H1 (cell line): ENCODE measurements around the gene MICALL2. TPM values are rescaled to one million over a fixed set of nuclear protein-coding genes. Genes with fewer than 3 reads are reported as not detected.

Experiments
- CTCF ChIA-PET: fragments of 300-600 bp; sonication (Branson Sonifier 250); formaldehyde crosslinking; loops from one replicate; lab custom pipeline; 2021; ENCODE audit not compliant: partially characterized antibody; lab: Charles Lee
- POLR2A ChIA-PET: fragments of 300-600 bp; sonication (Branson Sonifier 250); formaldehyde crosslinking; loops from one replicate; lab custom pipeline; 2021; ENCODE audit warnings: inconsistent platforms; ENCODE audit not compliant: partially characterized antibody; lab: Charles Lee
- DNase-seq, 2 experiments: peaks; one replicate each; pipeline versions ENCODE4 v3.0.0 to v3.0.0-alpha.2; 2010 to 2022; ENCODE audit warnings: low spot score in 2 of 2, low read depth in 1 of 2, mixed read lengths in 1 of 2
- FAIRE-seq: peaks from 2 replicates; lab custom pipeline; 2011; peaks lifted over from hg19 to GRCh38; lab: Jason Lieb, UNC
- H2AFZ ChIP-seq: 2 replicates; pipeline ENCODE4 v1.8.1; 2012; ENCODE audit warnings: low read length, inconsistent platforms
- H2AK5ac ChIP-seq: 2 replicates; pipeline ENCODE4 v1.6.1; 2013; ENCODE audit warnings: low read depth, low read length
- H2BK120ac ChIP-seq: replicated peaks from 2 replicates; pipeline ENCODE3; 2013; ENCODE audit warnings: low read depth, low read length, inconsistent platforms
- H2BK12ac ChIP-seq: 2 replicates; pipeline ENCODE4 v1.6.1; 2013; ENCODE audit warnings: low read depth, low read length
- H2BK15ac ChIP-seq: 2 replicates; pipeline ENCODE4 v1.6.1; 2013; ENCODE audit warnings: low read length
- H2BK20ac ChIP-seq: 2 replicates; pipeline ENCODE4 v1.6.1; 2013; ENCODE audit warnings: low read length
- H2BK5ac ChIP-seq: 2 replicates; pipeline ENCODE4 v1.6.1; 2013; ENCODE audit warnings: low read depth, low read length
- H3K14ac ChIP-seq: 2 replicates; pipeline ENCODE4 v1.6.1; 2013; ENCODE audit warnings: inconsistent platforms; ENCODE audit not compliant: insufficient read length
- H3K18ac ChIP-seq: 2 replicates; pipeline ENCODE4 v1.6.1; 2013; ENCODE audit warnings: low read length; ENCODE audit errors: extremely low read depth
- H3K23ac ChIP-seq: 2 replicates; pipeline ENCODE4 v1.6.1; 2013; ENCODE audit warnings: inconsistent platforms; ENCODE audit not compliant: insufficient read length
- H3K23me2 ChIP-seq: 2 replicates; pipeline ENCODE4 v1.6.1; 2013; ENCODE audit warnings: low read depth, low read length
- H3K27ac ChIP-seq: 2 replicates; pipeline ENCODE4 v1.6.1; 2011; ENCODE audit warnings: low read depth, low read length, inconsistent platforms
- H3K27me3 ChIP-seq, 4 experiments: replicated peaks in 1 of 4; 1 replicate in 1 of 4; 2 replicates in 3 of 4; pipeline versions ENCODE4 v1.6.1 to v1.8.1; 2011 to 2013; ENCODE audit warnings: low read length in 3 of 4, mild to moderate bottlenecking in 3 of 4, inconsistent platforms in 2 of 4, mixed read lengths in 2 of 4, moderate library complexity in 1 of 4; ENCODE audit not compliant: control insufficient read depth in 3 of 4, insufficient read depth in 3 of 4; ENCODE audit errors: extremely low read depth in 1 of 4
- H3K36me3 ChIP-seq, 4 experiments: 2 replicates each; pipeline versions ENCODE4 v1.6.1 to v1.8.1; 2011 to 2013; ENCODE audit warnings: mild to moderate bottlenecking in 4 of 4, low read length in 3 of 4, moderate library complexity in 2 of 4, control low read depth in 1 of 4, inconsistent platforms in 1 of 4; ENCODE audit not compliant: insufficient read depth in 4 of 4, control insufficient read depth in 2 of 4
- H3K4ac ChIP-seq: replicated peaks from 2 replicates; pipeline ENCODE3; 2013; ENCODE audit warnings: low read length, low read depth, mixed read lengths, inconsistent platforms; ENCODE audit not compliant: insufficient read length
- H3K4me1 ChIP-seq, 4 experiments: replicated peaks in 1 of 4; 1 replicate in 1 of 4; 2 replicates in 3 of 4; pipeline versions ENCODE4 v1.6.1 to v1.8.1; 2011 to 2013; ENCODE audit warnings: low read length in 3 of 4, inconsistent platforms in 2 of 4, mixed read lengths in 1 of 4; ENCODE audit not compliant: insufficient read depth in 4 of 4, control insufficient read depth in 3 of 4
- H3K4me2 ChIP-seq, 2 experiments: 2 replicates each; pipeline versions ENCODE4 v1.6.1 to v1.8.1; 2011 to 2013; ENCODE audit warnings: low read depth in 2 of 2, low read length in 2 of 2, control low read depth in 1 of 2, inconsistent platforms in 1 of 2, mild to moderate bottlenecking in 1 of 2; ENCODE audit not compliant: insufficient read depth in 1 of 2
- H3K4me3 ChIP-seq, 4 experiments: fragments of 200-600, 300-600 bp in 1 of 4; sonication (generic), shearing (Covaris generic), sonication (Bioruptor Twin) in 1 of 4; 2 replicates each; pipeline versions ENCODE4 v1.5.1 to v1.8.1; 2011 to 2016; ENCODE audit warnings: low read length in 4 of 4, low read depth in 3 of 4, control low read depth in 2 of 4, inconsistent platforms in 2 of 4, mild to moderate bottlenecking in 2 of 4, mixed read lengths in 1 of 4, moderate library complexity in 1 of 4; ENCODE audit not compliant: insufficient read depth in 2 of 4; ENCODE audit errors: extremely low read depth in 1 of 4
- H3K56ac ChIP-seq: replicated peaks from 2 replicates; pipeline ENCODE3; 2013; ENCODE audit warnings: low read depth, mild to moderate bottlenecking, mixed read lengths, low read length, inconsistent platforms; ENCODE audit not compliant: insufficient read length
- H3K79me1 ChIP-seq: 2 replicates; pipeline ENCODE4 v1.6.1; 2013; ENCODE audit warnings: low read depth, low read length, control low read depth
- H3K79me2 ChIP-seq, 2 experiments: 2 replicates each; pipeline versions ENCODE4 v1.6.1 to v1.8.1; 2012 to 2013; ENCODE audit warnings: low read length in 2 of 2, mild to moderate bottlenecking in 2 of 2, inconsistent platforms in 1 of 2; ENCODE audit not compliant: insufficient read depth in 2 of 2, control insufficient read depth in 1 of 2
- H3K9ac ChIP-seq, 4 experiments: replicated peaks in 1 of 4; 1 replicate in 1 of 4; 2 replicates in 3 of 4; pipeline versions ENCODE4 v1.6.1 to v1.8.1; 2011 to 2013; ENCODE audit warnings: low read depth in 3 of 4, low read length in 3 of 4, control low read depth in 2 of 4, mild to moderate bottlenecking in 2 of 4, moderate library complexity in 2 of 4, inconsistent platforms in 1 of 4; ENCODE audit errors: extremely low read depth in 1 of 4
- H3K9me3 ChIP-seq, 2 experiments: 2 replicates each; pipeline versions ENCODE4 v1.6.1 to v1.8.1; 2012 to 2013; ENCODE audit warnings: mild to moderate bottlenecking in 2 of 2, moderate library complexity in 2 of 2, control low read depth in 1 of 2, inconsistent platforms in 1 of 2, low read depth in 1 of 2, low read length in 1 of 2, mixed read lengths in 1 of 2; ENCODE audit not compliant: insufficient read depth in 2 of 2
- H4K20me1 ChIP-seq, 2 experiments: replicated peaks in 1 of 2; 2 replicates each; pipeline versions ENCODE3 to v1.8.1; 2011 to 2013; ENCODE audit warnings: inconsistent platforms in 2 of 2, low read length in 2 of 2, mild to moderate bottlenecking in 1 of 2; ENCODE audit not compliant: insufficient read depth in 2 of 2, control insufficient read depth in 1 of 2
- H4K5ac ChIP-seq: 2 replicates; pipeline ENCODE4 v1.6.1; 2013; ENCODE audit warnings: low read length, low read depth, mixed read lengths, inconsistent platforms; ENCODE audit not compliant: insufficient read length
- H4K8ac ChIP-seq: 2 replicates; pipeline ENCODE4 v1.8.0; 2013; ENCODE audit warnings: mild to moderate bottlenecking, moderate library complexity, low read length, inconsistent platforms; ENCODE audit not compliant: insufficient read depth; ENCODE audit errors: extremely low read depth
- H4K91ac ChIP-seq: replicated peaks from 2 replicates; pipeline ENCODE3; 2013; ENCODE audit warnings: low read length, mixed read lengths, inconsistent platforms; ENCODE audit not compliant: insufficient read length
- JUND ChIP-seq: IDR thresholded peaks from 2 replicates; pipeline ENCODE4 v1.6.1; 2011; ENCODE audit warnings: mild to moderate bottlenecking, improper control_type of control experiment, low read length
- MAX ChIP-seq: IDR thresholded peaks from 2 replicates; pipeline ENCODE4 v1.6.1; 2012; ENCODE audit warnings: inconsistent platforms
- POLR2AphosphoS5 ChIP-seq: IDR thresholded peaks from 2 replicates; pipeline ENCODE4 v1.6.1; 2011; ENCODE audit warnings: low read depth, low read length
- SP1 ChIP-seq: IDR thresholded peaks from 2 replicates; pipeline ENCODE4 v1.6.1; 2011; ENCODE audit warnings: low read depth, low read length
- WGBS, 2 experiments: shearing (Covaris generic) in 1 of 2; methylation state at CpG; one replicate each; pipeline versions ENCODE4 v1.1.6 to v1.1.7; 2013 to 2015; ENCODE audit warnings: low lambda C conversion rate in 2 of 2, mixed read lengths in 2 of 2, inconsistent platforms in 1 of 2, low coverage in 1 of 2, missing lambda C conversion rate in 1 of 2; ENCODE audit not compliant: insufficient replicate concordance in 2 of 2, insufficient coverage in 1 of 2, insufficient read length in 1 of 2; ENCODE audit errors: extremely low coverage in 1 of 2, missing lambda C conversion rate in 1 of 2; 5-methylcytosine and 5-hydroxymethylcytosine counted together
- polyA plus RNA-seq, 7 experiments: library from polyadenylated mRNA; depleted of rRNA in 3 of 7; stranded (reverse) in 5 of 7; unstranded in 2 of 7; fragments of >200 nt in 5 of 7; fragments of 200-250 nt in 2 of 7; gene quantifications; 1 replicate in 5 of 7; 2 replicates in 1 of 7; 4 replicates in 1 of 7; pipeline versions ENCODE4 v1.2.1 to v1.2.3, GENCODE V29; 2011 to 2013; ENCODE audit warnings: missing spikeins in 2 of 7, mixed read lengths in 2 of 7
- total RNA-seq: library from RNA; stranded (reverse); fragmentation: NEBNext Ultra II Directional; extraction: Animal tissue kit (Norgen Biotek cat#: 25700); gene quantifications from 2 replicates; pipeline ENCODE4 v1.2.1, GENCODE V29; 2021

MICALL2 gene
- total and polyA plus RNA-seq, 2 of the 8 experiments (the other 6 are each of a cell fraction or from before 2014, with no cell fraction given): 5.3 to 8.5 TPM

DNA sequence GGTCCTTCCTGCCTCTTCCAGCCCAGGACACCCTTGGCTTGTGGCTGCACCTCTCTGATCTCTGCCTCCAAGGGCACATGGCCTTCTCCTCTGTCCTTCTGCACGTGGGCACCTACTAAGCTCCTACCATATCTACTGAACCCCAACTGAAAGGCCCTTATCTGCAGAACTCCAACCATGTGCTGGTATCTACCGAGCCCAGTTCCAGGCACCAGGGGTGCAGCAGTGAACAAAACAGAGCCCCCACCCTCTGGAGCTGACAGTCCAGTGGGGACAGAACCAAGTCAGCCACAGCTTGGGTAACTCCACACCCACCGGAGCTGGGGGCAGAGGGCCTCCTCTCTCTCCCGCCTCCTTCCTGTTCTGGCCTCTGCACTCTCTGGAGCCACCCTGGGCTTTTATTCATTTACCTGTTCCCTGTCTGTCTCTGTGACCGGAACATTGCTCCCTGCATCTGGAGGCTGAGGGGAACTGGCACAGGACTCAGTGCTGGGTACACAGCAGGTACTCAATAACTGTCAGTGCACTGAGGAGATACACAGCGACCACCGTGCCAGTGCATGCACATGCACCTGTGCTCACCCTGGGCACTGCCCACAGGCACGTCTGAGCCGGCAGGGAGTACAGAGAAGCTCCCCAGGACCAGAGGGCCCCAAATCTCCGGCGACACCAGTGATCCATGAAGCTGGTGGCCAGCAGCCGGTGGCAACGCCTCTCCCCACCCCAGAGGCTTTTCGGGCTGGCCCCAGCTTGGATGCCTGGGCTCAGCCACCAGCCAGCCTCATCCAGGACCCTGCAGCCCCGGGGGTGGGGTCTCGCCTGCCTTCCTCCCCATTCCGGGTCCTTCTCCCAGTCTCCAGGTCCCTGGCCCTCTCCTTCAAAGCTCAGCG, 2.0 kb downstream of the MICALL2 start:
- no peak overlapping the region for H3K4me3 ChIP-seq
- no peak overlapping the region for H4K5ac ChIP-seq
- TF ChIP-seq SP1: no peak
- TF ChIP-seq MAX: no peak
- no peak for TF ChIP-seq POLR2AphosphoS5
- TF ChIP-seq JUND: no peak
- FAIRE-seq (no peak), DNase-seq (no peak)
- H3K9ac ChIP-seq: no peak overlapping the region
- no peak overlapping the region for H4K91ac ChIP-seq
- no peak overlapping the region for H2AFZ ChIP-seq
- no peak overlapping the region for H3K18ac ChIP-seq
- H2BK20ac ChIP-seq: no peak overlapping the region
- H3K79me2 ChIP-seq: no peaks in the 10 kb centered on the region
- H3K27me3 ChIP-seq: no peaks in the 10 kb centered on the region
- H3K27ac ChIP-seq: no peak overlapping the region
- no peaks in the 10 kb centered on the region for H3K9me3 ChIP-seq
- H2BK5ac ChIP-seq: no peak overlapping the region
- no peak overlapping the region for H2AK5ac ChIP-seq
- CTCF ChIA-PET: interaction anchor here (0.6 to 3.8 kb wide), 9 partner anchors 8 to 465 kb away, joined by 3 to 13 read pairs (median 5); no protein-coding TSS in a partner anchor
- H3K36me3 ChIP-seq: no peaks in the 10 kb centered on the region
- H3K4me2 ChIP-seq: no peak overlapping the region
- H3K4me1 ChIP-seq: peaks cover 0 to 24% (median 14%) of the 10 kb centered on the region in 4 experiments; a peak in 6 of 7 replicates
- H3K14ac ChIP-seq: no peak overlapping the region
- H3K23me2 ChIP-seq: peaks cover 10% of the 10 kb centered on the region; the same call in 1 of the 2 replicates
- no peak overlapping the region for H2BK12ac ChIP-seq
- no peaks in the 10 kb centered on the region for H3K79me1 ChIP-seq
- no peak overlapping the region; the same call in 1 of the 2 replicates for H4K8ac ChIP-seq
- 0 out of 2 replicates have a peak overlapping the region, but pooled peaks have one; percentile 46 for H2BK15ac ChIP-seq
- WGBS, 2 experiments: 90% methylated on average over 15 of the region's 18 CpGs; no CpG with 5 or more reads in 1 of the 2 experiments
- POLR2A ChIA-PET: interaction anchor here (0.6 to 1.9 kb wide), 7 partner anchors 9 to 25 kb away, joined by 3 to 5 read pairs (median 4); no protein-coding TSS in a partner anchor
- peaks cover 0 to 2% of the 10 kb centered on the region in 2 experiments for H4K20me1 ChIP-seq
- no peak overlapping the region for H3K23ac ChIP-seq
- H2BK120ac ChIP-seq: no peak overlapping the region
- H3K56ac ChIP-seq: no peak overlapping the region
- no peak overlapping the region for H3K4ac ChIP-seq
